Measurements from ENCODE around the gene ANAPC5.
"Not testable (repeated sequence)": the region's sequence is repeated elsewhere in the genome, so short reads cannot be mapped to it uniquely, and the experiment has no call there.

The ANAPC5 gene

GRCh38 chr12:121392325-121392716, 40.1 kb upstream of the ANAPC5 start:
- DNase-seq (ENCODE audit: low read depth): no peak
- H3K4me3 ChIP-seq (ENCODE audit: low read depth, low read length): no peak overlapping the region
- TF ChIP-seq CTCF (IDR thresholded peaks at IDR 0.05; ENCODE audit: low read depth, low read length, missing control alignments): no peak

- no peak overlapping the region for H3K4me3 ChIP-seq (ENCODE audit: low read depth, low read length)
- TF ChIP-seq CTCF (IDR thresholded peaks at IDR 0.05; ENCODE audit: low read depth, low read length, missing control alignments): no peak
- peak; percentile 43 for DNase-seq (ENCODE audit: low read depth)
Observed at GRCh38 chr12:121391619-121392324, 39.6 kb upstream of the ANAPC5 start.

- no peak for TF ChIP-seq CTCF (IDR thresholded peaks at IDR 0.05; ENCODE audit: low read depth, low read length, missing control alignments)
- no peak overlapping the region for H3K4me3 ChIP-seq (ENCODE audit: low read depth, low read length)
- no peak for DNase-seq (ENCODE audit: low read depth)
Observed at GRCh38 chr12:121390856-121391255, 38.6 kb upstream of the ANAPC5 start.

GRCh38 chr12:121388421-121388981, 36.3 kb upstream of the ANAPC5 start:
- DNase-seq (ENCODE audit: low read depth): no peak
- TF ChIP-seq CTCF (IDR thresholded peaks at IDR 0.05; ENCODE audit: low read depth, low read length, missing control alignments): no peak
- no peak overlapping the region for H3K4me3 ChIP-seq (ENCODE audit: low read depth, low read length)

- H3K4me3 ChIP-seq (ENCODE audit: low read depth, low read length); DNase-seq (ENCODE audit: low read depth): not testable (repeated sequence)
Observed at GRCh38 chr12:121384891-121385290, 32.7 kb upstream of the ANAPC5 start.

- peak; percentile 11 for TF ChIP-seq CTCF (IDR thresholded peaks at IDR 0.05; ENCODE audit: low read depth, low read length, missing control alignments)
- no peak for DNase-seq (ENCODE audit: low read depth)
- H3K4me3 ChIP-seq (ENCODE audit: low read depth, low read length): no peak overlapping the region
Observed at GRCh38 chr12:121383601-121384021, 31.4 kb upstream of the ANAPC5 start.

GRCh38 chr12:121379945-121380344, 27.7 kb upstream of the ANAPC5 start:
- no peak overlapping the region for H3K4me3 ChIP-seq (ENCODE audit: low read depth, low read length)
- DNase-seq (ENCODE audit: low read depth): no peak
- no peak for TF ChIP-seq CTCF (IDR thresholded peaks at IDR 0.05; ENCODE audit: low read depth, low read length, missing control alignments)

Data from GM12864 (cell line).